Fibroblast of mammary gland (primary cell): Measurements from ENCODE around the gene PLEKHG5.

Source experiments
- DNase-seq: peaks from one replicate; pipeline ENCODE4 v3.0.0-alpha.2; 2010; ENCODE audit warnings: low read depth
- H3K4me3 ChIP-seq: 2 replicates; pipeline ENCODE4 v1.5.1; 2011; ENCODE audit warnings: low read depth, mild to moderate bottlenecking, low read length, moderate library complexity; ENCODE audit not compliant: control insufficient read depth
- CTCF ChIP-seq: conservative IDR thresholded peaks from 2 replicates; pipeline ENCODE4 v1.5.1; 2011; ENCODE audit warnings: low read depth, low read length, inconsistent platforms; ENCODE audit not compliant: control insufficient read depth, insufficient read depth

PLEKHG5 gene

GRCh38 chr1:6511561-6512244, 20.2 kb upstream of the PLEKHG5 start:
- H3K4me3 ChIP-seq = no peak overlapping the region
- no peak for TF ChIP-seq CTCF
- no peak for DNase-seq

- DNase-seq = no peak
- no peak for TF ChIP-seq CTCF
- no peak overlapping the region for H3K4me3 ChIP-seq
Observed at GRCh38 chr1:6511056-6511455, 19.6 kb upstream of the PLEKHG5 start.

GRCh38 chr1:6510493-6510892, 19.0 kb upstream of the PLEKHG5 start:
- no peak overlapping the region for H3K4me3 ChIP-seq
- no peak for TF ChIP-seq CTCF
- DNase-seq = no peak

- no peak for TF ChIP-seq CTCF
- H3K4me3 ChIP-seq = no peak overlapping the region
- DNase-seq = no peak
Observed at GRCh38 chr1:6509919-6510291, 18.4 kb upstream of the PLEKHG5 start.

- DNase-seq = no peak
- TF ChIP-seq CTCF = no peak
- H3K4me3 ChIP-seq = no peak overlapping the region
Observed at GRCh38 chr1:6509220-6509918, 17.9 kb upstream of the PLEKHG5 start.

GRCh38 chr1:6508816-6509189, 17.3 kb upstream of the PLEKHG5 start:
- no peak for DNase-seq
- H3K4me3 ChIP-seq = no peak overlapping the region
- TF ChIP-seq CTCF = no peak

GRCh38 chr1:6508154-6508815, 16.8 kb upstream of the PLEKHG5 start:
- no peak for TF ChIP-seq CTCF
- DNase-seq = no peak
- H3K4me3 ChIP-seq = no peak overlapping the region
